Upper lobe of left lung (tissue), 4 donors: ENCODE results near the gene CCDC86.

ENCODE experiments used
- CTCF ChIP-seq, 6 experiments: fragments of 450-650 bp in 4 of 6; fragments of 200-600 bp in 2 of 6; sonication (generic) in 2 of 6; IDR thresholded peaks; one replicate each; pipeline ENCODE4 v1.5.1; 2016 to 2019; ENCODE audit warnings: antibody characterized with exemption in 6 of 6
- POLR2A ChIP-seq, 4 donors: fragments of 450-650 bp; IDR thresholded peaks; one replicate each; pipeline ENCODE4 v1.5.1; 2016 to 2017; ENCODE audit warnings: antibody characterized with exemption in 4 of 4, mild to moderate bottlenecking in 2 of 4
- POLR2AphosphoS5 ChIP-seq, 2 donors: sonication (generic); formaldehyde crosslinking; IDR thresholded peaks; one replicate each; pipeline ENCODE4 v1.5.1; 2017; ENCODE audit warnings: antibody characterized with exemption in 2 of 2

DNA sequence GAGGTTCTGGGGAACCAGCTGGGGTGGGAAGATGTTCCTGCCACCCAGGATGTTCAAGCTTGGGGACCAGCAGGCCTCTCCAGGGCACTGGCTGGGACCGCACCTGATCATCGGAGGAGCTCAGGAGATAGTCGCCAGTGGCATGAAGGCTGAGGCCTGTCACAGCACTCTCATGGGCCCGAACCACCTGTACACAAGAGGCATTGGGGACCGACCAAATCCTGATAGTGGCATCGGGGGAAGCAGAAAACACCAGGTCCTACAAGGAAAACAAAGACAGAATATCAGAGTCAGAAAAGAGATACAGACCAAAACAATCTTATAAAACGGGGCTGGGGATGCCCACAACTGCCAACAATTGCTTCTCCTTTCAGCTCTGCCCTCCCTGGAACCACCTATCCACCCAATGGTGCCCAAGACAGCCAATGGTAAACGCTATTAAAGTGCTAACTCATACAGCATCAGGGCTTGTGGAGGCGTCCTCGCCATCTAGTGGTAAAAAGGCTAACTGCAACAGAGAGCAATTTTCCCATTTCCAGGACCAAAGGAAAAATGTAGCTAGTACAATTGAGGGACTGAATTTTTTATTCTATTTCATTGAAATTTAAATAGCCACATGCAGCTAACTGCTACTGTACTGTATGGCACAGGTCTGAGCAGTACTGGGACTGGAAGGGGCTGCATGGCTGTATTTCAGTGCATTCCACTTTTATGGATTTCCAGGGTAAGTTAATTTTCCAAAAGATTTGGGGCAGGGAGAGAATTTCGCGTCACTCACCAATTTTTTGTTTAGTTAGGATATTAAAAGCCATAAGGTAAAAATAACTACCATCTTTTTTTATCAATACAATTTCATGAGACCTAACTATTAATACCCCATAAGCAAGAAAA lies 57.4 kb downstream of the CCDC86 start:
- TF ChIP-seq POLR2AphosphoS5 (IDR thresholded peaks at IDR 0.05) (no peak), CTCF (IDR thresholded peaks at IDR 0.05) (peak; percentile 81 to 96 (median 88)), POLR2A (IDR thresholded peaks at IDR 0.05) (no peak)
